HEK293T (cell line): Measurements from ENCODE around the gene DGKQ.

Experiments
- ARNT ChIP-seq: fragments of 450-650 bp; IDR thresholded peaks from 2 replicates; pipeline ENCODE4 v1.6.1; 2017; ENCODE audit warnings: mild to moderate bottlenecking
- BHLHE40 ChIP-seq: fragments of 450-650 bp; IDR thresholded peaks from 2 replicates; pipeline ENCODE4 v1.6.1; 2016; ENCODE audit warnings: mild to moderate bottlenecking, moderate library complexity, borderline replicate concordance
- FOXA1 ChIP-seq: fragments of 450-650 bp; IDR thresholded peaks from 2 replicates; pipeline ENCODE4 v1.6.1; 2016; ENCODE audit warnings: mild to moderate bottlenecking
- FOXK2 ChIP-seq: fragments of 450-650 bp; IDR thresholded peaks from 2 replicates; pipeline ENCODE4 v1.6.1; 2016; ENCODE audit warnings: mild to moderate bottlenecking
- FOXM1 ChIP-seq: fragments of 450-650 bp; IDR thresholded peaks from 2 replicates; pipeline ENCODE4 v1.6.1; 2017; ENCODE audit warnings: mild to moderate bottlenecking, borderline replicate concordance
- HDGF ChIP-seq: fragments of 450-650 bp; IDR thresholded peaks from 2 replicates; pipeline ENCODE4 v1.6.1; 2017; ENCODE audit warnings: antibody characterized with exemption, borderline replicate concordance
- LEF1 ChIP-seq: fragments of 450-650 bp; IDR thresholded peaks from 2 replicates; pipeline ENCODE4 v1.6.1; 2017; ENCODE audit warnings: mild to moderate bottlenecking, borderline replicate concordance
- NFRKB ChIP-seq: fragments of 450-650 bp; IDR thresholded peaks from 2 replicates; pipeline ENCODE4 v1.6.1; 2016; ENCODE audit warnings: mild to moderate bottlenecking, moderate library complexity
- SP1 ChIP-seq: fragments of 450-650 bp; IDR thresholded peaks from 2 replicates; pipeline ENCODE4 v1.6.1; 2017
- SUZ12 ChIP-seq: fragments of 450-650 bp; IDR thresholded peaks from 2 replicates; pipeline ENCODE4 v1.6.1; 2016; ENCODE audit warnings: mild to moderate bottlenecking
- TARDBP ChIP-seq: fragments of 450-650 bp; IDR thresholded peaks from 2 replicates; pipeline ENCODE4 v1.6.1; 2016
- TF ChIP-seq, protein P1 (sequence below): fragments of 450-650 bp; IDR thresholded peaks from 2 replicates; pipeline ENCODE4 v1.6.1; 2016

DNA sequence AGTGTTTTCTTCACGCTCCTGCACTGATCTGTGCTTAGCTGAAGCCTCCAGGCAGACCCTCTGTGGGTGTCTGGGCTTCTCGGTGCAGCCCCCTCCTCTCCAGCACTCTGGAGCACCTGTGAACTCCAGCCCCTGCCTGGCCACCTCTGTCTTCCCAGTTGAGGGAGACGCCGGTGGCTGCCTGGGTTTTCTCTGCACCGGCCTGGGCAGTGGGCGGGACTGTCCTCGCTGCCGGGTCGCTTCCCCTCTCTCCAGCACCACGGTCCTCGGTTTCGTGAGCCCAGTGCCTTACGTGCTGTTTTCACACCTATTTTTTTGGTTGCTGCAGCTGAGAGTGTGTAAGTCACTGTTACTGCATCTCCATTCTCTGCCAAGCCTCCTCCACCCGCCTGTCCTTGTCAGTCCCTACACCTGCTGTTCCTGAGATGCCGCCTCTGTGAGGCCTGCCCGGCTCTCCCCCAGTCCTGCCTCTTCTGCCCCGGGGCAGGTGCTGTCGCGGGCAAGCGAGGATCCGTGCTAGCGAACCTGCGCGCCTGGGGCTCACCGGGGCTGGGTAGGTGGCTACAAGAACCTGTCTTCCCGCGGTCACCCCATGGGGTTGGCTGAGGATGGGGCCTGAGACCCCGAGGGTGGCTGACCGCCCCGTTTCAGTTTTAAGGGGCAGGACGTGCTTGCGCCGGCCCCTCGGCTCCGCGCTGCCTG is 35.6 kb upstream of the DGKQ start:
- no peak for TF ChIP-seq FOXK2
- TF ChIP-seq FOXM1: no peak
- no peak for TF ChIP-seq LEF1
- TF ChIP-seq SP1: no peak
- TF ChIP-seq, protein P1, sequence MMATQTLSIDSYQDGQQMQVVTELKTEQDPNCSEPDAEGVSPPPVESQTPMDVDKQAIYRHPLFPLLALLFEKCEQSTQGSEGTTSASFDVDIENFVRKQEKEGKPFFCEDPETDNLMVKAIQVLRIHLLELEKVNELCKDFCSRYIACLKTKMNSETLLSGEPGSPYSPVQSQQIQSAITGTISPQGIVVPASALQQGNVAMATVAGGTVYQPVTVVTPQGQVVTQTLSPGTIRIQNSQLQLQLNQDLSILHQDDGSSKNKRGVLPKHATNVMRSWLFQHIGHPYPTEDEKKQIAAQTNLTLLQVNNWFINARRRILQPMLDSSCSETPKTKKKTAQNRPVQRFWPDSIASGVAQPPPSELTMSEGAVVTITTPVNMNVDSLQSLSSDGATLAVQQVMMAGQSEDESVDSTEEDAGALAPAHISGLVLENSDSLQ: no peak
- TF ChIP-seq HDGF: no peak
- TF ChIP-seq ARNT: no peak
- no peak for TF ChIP-seq BHLHE40
- no peak for TF ChIP-seq TARDBP
- no peak for TF ChIP-seq FOXA1
- no peak for TF ChIP-seq SUZ12
- no peak for TF ChIP-seq NFRKB
